ENCODE results near the gene GAS2L2.

GAS2L2 gene

GRCh38 chr17:35752945-35753764, at the start of gene GAS2L2:
Gene GAS2L2 (minus strand): TSS chr17:35753239. CDS start chr17:35752850, 389 bp downstream.
- DNase-seq = no peak

GRCh38 chr17:35801583-35802224, 48.7 kb upstream of the GAS2L2 start:
- no peak for DNase-seq

GRCh38 chr17:35799942-35800341, 46.9 kb upstream of the GAS2L2 start:
- no peak for DNase-seq

GRCh38 chr17:35797918-35798317, 44.9 kb upstream of the GAS2L2 start:
- DNase-seq = no peak

- DNase-seq = no peak
Measured at GRCh38 chr17:35797370-35797769, 44.3 kb upstream of the GAS2L2 start.

GRCh38 chr17:35796942-35797341, 43.9 kb upstream of the GAS2L2 start:
- DNase-seq = no peak

GRCh38 chr17:35795871-35796265, 42.8 kb upstream of the GAS2L2 start:
- DNase-seq = no peak

- DNase-seq = peak; percentile 18 to 24
Measured at GRCh38 chr17:35795007-35795870, 42.2 kb upstream of the GAS2L2 start, which contains the start of gene MMP28. Gene MMP28 (minus strand): TSS chr17:35795641. CDS start chr17:35795377, 264 bp downstream.

GRCh38 chr17:35793257-35793656, 40.2 kb upstream of the GAS2L2 start:
- no peak for DNase-seq

GRCh38 chr17:35791681-35792350, 38.8 kb upstream of the GAS2L2 start:
- no peak for DNase-seq

- no peak for DNase-seq
Measured at GRCh38 chr17:35790841-35791240, 37.8 kb upstream of the GAS2L2 start.

- no peak for DNase-seq
Measured at GRCh38 chr17:35788477-35789368, 35.7 kb upstream of the GAS2L2 start.

GRCh38 chr17:35786941-35787432, 33.9 kb upstream of the GAS2L2 start:
- DNase-seq = no peak

GRCh38 chr17:35784895-35785294, 31.9 kb upstream of the GAS2L2 start:
- DNase-seq = no peak

GRCh38 chr17:35780950-35781349, 27.9 kb upstream of the GAS2L2 start:
- no peak for DNase-seq

GRCh38 chr17:35778641-35779196, 25.7 kb upstream of the GAS2L2 start:
- DNase-seq = no peak

- DNase-seq = no peak
Measured at GRCh38 chr17:35775583-35775982, 22.5 kb upstream of the GAS2L2 start.

- no peak for DNase-seq
Measured at GRCh38 chr17:35775039-35775438, 22.0 kb upstream of the GAS2L2 start.

GRCh38 chr17:35774499-35774898, 21.5 kb upstream of the GAS2L2 start:
- no peak for DNase-seq

GRCh38 chr17:35773679-35774425, 20.8 kb upstream of the GAS2L2 start:
- DNase-seq = no peak
